HG02884 (cell line): ENCODE results near the gene BHLHA15.
"Not testable (repeated sequence)": the region's sequence is repeated elsewhere in the genome, so short reads cannot be mapped to it uniquely, and the experiment has no call there.

Experiments
- ATAC-seq: cut with Tn5 transposase; IDR thresholded peaks from one replicate; pipeline ENCODE4 v1.9.1; 2021; ENCODE audit warnings: mild to moderate bottlenecking, moderate library complexity; ENCODE audit not compliant: unreplicated experiment

The BHLHA15 gene

GRCh38 chr7:98206451-98207330 is 4.5 kb upstream of the BHLHA15 start:
- no peak for ATAC-seq

GRCh38 chr7:98209166-98209920 is 1.9 kb upstream of the BHLHA15 start:
- no peak for ATAC-seq

DNA sequence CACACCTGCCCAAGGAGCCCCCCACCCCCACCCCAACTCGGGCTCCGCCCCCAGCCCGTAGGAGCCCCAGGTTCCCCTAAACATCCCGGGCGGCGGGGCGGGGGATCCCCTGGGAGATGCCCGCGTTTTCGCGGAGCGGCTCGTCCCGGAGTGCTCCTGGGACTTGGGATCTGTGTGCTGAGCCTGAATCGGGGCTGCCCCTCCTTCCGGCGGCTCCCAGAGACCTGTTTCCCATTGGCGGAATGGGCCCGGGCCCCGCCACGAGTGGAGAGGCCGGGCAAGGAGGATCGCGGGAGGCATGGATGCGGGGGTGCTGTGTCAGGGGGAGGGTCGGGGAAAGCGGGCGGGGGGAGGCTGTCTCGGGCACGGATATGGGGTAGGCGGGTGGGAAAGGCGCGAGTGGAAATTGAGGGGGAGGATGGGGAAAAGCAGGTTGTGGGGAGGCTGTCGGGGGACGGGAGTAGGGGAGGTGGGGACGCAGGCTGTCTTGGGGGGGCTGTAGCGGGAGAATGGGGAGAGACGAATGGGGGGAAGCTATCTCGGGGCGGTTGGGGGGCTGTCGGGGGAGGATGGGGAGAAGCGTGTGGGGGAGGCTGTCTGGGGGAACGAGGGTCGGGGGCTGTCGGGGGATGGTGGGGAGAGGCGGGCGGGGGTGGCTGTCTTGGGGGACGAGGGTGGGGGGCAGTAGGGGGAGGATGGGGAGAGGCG is 572 bp upstream of the BHLHA15 start:
- no peak for ATAC-seq

DNA sequence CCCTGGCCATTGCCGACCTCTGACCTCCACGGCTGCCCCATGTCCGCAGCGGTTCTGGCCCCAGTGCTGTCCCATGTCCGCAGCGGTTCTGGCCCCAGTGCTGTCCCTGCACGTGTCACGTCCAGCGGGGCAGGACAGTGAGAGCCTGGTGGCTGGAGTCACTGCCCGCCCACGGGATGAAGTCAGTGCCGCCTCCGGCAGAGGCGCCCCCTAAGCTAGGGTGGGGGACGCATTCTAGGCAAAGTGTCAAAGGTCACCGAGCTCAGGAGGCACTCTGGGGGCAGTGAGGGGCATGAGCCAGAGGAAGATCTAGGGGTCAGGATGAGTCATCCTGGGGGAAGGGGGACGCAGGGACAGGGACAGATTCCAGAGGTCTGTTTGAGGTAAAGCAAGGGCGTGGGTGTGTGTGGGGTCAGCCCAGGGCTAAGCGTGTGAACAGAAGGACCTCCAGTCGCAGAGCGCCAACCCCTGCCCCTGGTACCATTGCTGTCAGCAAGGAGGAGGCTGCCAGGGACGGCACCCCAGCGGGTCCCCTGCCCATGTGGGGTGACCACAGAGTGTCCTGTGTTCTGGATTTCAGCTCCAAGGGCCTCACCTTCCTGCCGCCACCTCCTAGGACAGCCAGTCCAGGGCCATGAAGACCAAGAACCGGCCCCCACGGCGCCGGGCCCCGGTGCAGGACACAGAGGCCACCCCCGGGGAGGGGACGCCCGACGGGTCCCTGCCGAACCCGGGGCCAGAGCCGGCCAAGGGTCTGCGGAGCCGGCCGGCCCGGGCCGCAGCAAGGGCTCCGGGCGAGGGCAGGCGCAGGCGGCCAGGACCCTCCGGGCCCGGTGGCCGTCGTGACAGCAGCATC is 665 bp downstream of the BHLHA15 start:
- ATAC-seq: no peak

DNA sequence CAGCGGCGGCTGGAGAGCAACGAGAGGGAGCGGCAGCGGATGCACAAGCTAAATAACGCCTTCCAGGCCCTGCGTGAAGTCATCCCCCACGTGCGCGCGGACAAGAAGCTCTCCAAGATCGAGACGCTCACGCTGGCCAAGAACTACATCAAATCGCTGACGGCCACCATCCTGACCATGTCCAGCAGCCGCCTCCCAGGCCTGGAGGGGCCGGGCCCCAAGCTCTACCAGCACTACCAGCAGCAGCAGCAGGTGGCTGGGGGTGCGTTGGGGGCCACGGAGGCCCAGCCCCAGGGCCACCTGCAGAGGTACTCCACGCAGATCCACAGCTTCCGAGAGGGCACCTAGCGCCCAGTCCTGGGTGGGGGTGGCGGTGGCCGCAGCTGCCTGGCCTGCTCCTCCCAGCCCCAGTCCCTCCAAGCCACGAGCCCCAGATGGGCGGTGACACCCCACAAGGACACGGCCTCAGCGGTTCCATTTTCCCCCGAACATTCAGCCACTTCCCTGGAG is 1.3 kb downstream of the BHLHA15 start:
- no peak for ATAC-seq

DNA sequence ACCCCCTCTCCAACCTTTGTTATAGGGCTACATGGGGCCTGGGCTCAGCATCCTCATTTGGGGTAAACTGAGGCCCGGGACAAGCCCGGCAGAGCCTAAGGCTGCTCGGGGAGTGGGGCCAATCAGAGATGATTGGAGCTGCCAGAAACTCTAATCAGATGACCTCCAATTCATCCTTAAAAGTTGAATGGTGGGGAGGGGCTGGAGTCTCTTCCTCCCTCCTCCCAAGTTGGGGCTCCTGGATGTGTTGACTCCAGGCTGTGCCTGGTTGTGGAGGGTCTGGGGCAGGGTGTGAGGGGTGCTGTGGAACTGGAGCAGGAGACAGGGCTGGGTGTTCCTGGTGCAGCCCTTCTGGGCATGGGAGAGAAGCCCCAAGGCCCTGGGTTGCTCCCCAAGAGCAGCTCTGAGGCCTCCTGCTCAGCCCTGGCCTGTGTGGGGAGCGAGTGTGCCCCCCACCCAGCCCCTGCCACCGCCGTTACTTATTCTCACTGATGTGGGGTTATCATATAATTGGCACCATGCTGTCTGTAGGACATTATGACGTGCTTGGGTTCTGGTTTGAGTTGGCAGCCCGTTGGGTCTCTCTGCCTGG is 2.2 kb downstream of the BHLHA15 start:
- ATAC-seq: no peak

DNA sequence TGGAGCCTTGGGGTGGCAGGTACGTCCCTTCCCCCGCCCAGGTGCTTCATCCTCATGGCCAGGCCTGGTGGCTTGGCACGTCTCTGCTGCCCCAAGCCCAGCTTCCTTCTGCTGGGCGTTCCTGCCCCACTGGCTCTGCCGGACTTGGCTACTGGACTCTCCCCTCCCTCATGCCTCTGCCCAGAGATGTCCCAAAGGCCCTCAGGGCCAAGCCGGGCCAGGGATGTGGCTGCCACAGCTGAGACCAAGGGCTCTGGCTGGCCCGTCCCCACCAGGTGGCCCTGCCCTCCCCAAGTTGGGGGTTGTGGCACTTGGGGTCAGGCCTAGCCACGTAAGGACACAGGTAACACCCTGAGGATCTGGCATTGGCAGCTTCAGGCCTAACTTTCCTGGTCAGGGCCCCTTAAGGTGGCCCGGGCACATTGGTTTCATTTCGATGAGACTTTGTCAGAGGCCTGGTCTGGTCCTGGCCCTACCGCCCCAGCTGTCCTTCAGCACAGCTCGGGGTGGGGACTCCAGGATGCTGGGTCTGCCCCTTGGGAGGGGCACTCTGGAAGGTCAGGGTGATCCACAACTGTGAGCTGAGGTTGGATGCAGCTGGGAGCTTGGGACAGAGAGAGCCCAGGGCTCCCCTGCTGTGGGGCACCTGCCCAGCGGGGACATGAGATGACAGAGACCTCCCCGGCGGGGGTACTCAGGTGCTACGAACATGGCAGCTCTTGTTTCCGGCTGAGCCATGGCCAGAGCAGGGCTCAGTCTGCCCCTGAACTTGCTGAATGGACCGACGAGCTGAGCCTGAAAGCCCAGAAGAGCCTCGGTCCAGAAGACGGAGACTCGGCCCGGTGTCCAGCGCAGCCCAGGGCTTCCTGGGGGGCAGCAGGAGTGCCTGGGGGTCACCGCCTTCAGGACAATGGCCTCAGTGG is 2.9 kb downstream of the BHLHA15 start:
- no peak for ATAC-seq

DNA sequence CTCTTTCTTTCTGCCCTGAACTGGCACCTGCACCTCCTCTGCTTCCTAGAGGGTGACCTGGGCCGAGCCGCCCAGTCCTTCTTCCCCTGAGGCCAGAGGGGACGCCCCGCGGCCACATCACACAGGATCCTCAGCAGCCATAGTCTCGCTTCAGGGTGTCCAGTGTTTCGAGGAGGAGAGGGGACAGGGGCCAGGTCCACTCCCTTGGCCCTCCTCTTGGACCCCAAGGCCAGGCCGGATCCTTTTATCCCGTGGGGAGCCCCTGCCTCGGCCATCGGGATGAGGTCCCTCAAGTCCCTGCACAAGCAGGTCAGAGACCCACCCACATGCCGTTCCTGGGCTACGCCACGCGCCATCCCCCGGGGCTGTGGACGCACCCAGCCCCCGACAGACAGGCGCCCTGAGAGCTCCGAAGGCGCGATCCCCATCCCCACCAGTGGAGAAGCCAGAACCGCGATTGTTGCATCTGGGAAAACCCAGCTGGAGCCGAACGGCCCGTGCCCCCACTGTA is 3.6 kb downstream of the BHLHA15 start:
- no peak for ATAC-seq

GRCh38 chr7:98215561-98216495 is 4.6 kb downstream of the BHLHA15 start:
- ATAC-seq: no peak

- ATAC-seq: no peak
These were observed 5.8 kb downstream of the BHLHA15 start for GRCh38 chr7:98216941-98217622.

GRCh38 chr7:98217623-98218582 is 6.7 kb downstream of the BHLHA15 start:
- ATAC-seq: no peak

DNA sequence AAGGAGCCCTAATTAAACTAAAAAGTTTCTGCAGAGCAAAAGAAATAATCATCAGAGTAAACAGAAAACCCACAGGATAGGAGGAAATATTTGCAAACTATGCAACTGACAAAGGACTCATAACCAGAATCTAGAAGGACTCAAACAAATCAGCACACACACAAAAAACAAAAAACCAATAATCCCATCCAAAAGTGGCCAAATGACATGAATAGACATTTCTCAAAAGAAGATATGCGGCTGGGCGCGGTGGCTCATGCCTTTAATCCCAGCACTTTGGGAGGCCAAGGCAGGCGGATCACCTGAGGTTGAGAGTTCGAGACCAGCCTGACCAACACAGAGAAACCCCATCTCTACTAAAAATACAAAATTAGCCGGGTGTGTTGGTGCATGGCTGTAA is 8.1 kb downstream of the BHLHA15 start:
- ATAC-seq: not testable (repeated sequence)

DNA sequence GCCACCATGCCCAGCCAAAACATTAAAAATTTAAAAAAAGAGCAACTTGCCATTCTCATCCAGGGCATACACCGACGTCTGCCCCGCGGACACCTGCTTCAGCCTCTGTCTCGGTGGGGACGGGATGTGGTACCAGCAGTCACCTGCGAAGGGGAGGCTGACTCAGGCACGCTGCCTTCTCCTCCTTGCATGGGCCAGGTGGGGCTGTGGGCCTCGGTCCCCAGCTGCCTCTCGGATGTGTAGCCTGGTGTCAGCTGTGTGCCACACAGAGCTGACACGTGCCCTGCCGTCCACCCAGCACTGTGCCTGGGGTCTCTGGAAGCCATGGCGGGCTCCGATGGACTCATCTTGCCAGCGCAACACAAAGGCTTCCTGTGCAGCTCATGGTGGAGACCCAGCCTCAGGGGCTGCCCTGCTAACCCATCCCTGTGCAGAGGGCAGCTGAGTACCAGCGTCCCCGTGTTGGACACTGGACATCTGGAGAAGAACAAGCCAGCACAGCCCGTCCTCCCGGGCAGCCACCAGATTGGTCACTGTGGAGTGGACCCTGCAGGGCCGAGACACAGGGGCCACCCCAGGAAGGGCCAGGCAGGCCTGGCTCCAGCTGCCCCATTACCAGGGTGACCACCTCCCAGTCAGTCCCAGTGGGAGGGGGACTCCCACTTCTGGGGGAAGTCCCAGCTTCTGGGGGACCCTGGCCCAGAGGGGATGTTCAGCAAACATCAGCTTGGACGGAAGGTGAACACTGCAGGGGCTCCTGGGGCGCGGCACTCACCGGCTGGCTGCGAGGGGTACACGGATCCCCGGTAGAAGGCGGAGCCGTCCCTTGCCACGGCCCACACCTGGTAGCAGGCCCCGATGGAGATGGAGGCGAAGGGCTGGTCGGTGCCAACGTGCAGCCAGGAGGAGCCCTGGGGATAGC is 10.6 kb downstream of the BHLHA15 start:
- no peak for ATAC-seq

- ATAC-seq: no peak
These were observed 11.4 kb downstream of the BHLHA15 start for GRCh38 chr7:98222533-98223195.
